ENCODE measurements around the gene TRABD2B. TPM values are rescaled to one million over a fixed set of nuclear protein-coding genes. Genes with fewer than 3 reads are reported as not detected.

Gene TRABD2B
- total and polyA plus RNA-seq, 2 donors (not counting 3 experiments of a cell fraction or from before 2014, with no cell fraction given), result not detected

GRCh38 chr1:47895279-47896125 lies 101.7 kb downstream of the TRABD2B start:
- intact Hi-C loops (cut with micrococcal nuclease) (no loop called here), dilution Hi-C loops (cut with MboI; ENCODE audit: extremely low pct_ligation_motif_present, low sequenced_read_pairs) (no loop called here)
- FAIRE-seq (no peak), DNase-seq (ENCODE audit: low read depth, low spot score) (no peak)
- no peaks in the 10 kb centered on the region for H3K9me3 ChIP-seq (replicated peaks; ENCODE audit: control insufficient read depth, insufficient read depth, low read length)
- H3K79me2 ChIP-seq (ENCODE audit: control insufficient read depth, insufficient read depth, low read length), result no peaks in the 10 kb centered on the region
- CTCF ChIA-PET, result interaction anchor here (1.3 kb wide), 1 partner anchor 8 kb away, joined by 4 read pairs; no protein-coding TSS in a partner anchor
- H3K4me2 ChIP-seq (ENCODE audit: insufficient read depth, low read length), result no peak overlapping the region
- peaks cover 7% of the 10 kb centered on the region for H3K4me1 ChIP-seq (ENCODE audit: control insufficient read depth, extremely low read depth, insufficient read depth, low read length)
- no peaks in the 10 kb centered on the region for H3K27me3 ChIP-seq (ENCODE audit: control insufficient read depth in 2 of 2, insufficient read depth in 2 of 2, low read length in 2 of 2)
- TF ChIP-seq CTCF (IDR thresholded peaks at IDR 0.05; ENCODE audit: extremely low read depth in 1 of 2, insufficient read depth in 1 of 2, low read depth in 1 of 2, low read length in 2 of 2) (no peak), FOS (IDR thresholded peaks at IDR 0.05; ENCODE audit: borderline replicate concordance, insufficient read depth, low read length) (no peak), EZH2 (IDR thresholded peaks at IDR 0.05; ENCODE audit: borderline replicate concordance, low read depth, low read length, severe bottlenecking) (no peak), POLR2A (IDR thresholded peaks at IDR 0.05; ENCODE audit: low read depth, low read length) (no peak), GATA2 (IDR thresholded peaks at IDR 0.05; ENCODE audit: insufficient read depth, insufficient read length, low read depth, low read length) (no peak), MYC (IDR thresholded peaks at IDR 0.05; ENCODE audit: low read depth, low read length) (no peak), POLR2AphosphoS5 (IDR thresholded peaks at IDR 0.05; ENCODE audit: insufficient read depth, low read depth, low read length) (no peak), JUN (IDR thresholded peaks at IDR 0.05; ENCODE audit: borderline replicate concordance, insufficient read depth, insufficient read length, low read depth) (no peak), MAX (IDR thresholded peaks at IDR 0.05; ENCODE audit: insufficient read depth, insufficient read length) (no peak)
- H3K36me3 ChIP-seq (ENCODE audit: control insufficient read depth in 2 of 2, extremely low read depth in 1 of 2, insufficient read depth in 2 of 2, low read length in 2 of 2), result no peaks in the 10 kb centered on the region
- H3K4me3 ChIP-seq (replicated peaks in 1 of 3; ENCODE audit: insufficient read depth in 1 of 3, low read depth in 1 of 3, low read length in 3 of 3), result no peak overlapping the region
- H4K20me1 ChIP-seq (replicated peaks; ENCODE audit: control insufficient read depth, extremely low read depth, insufficient read depth, low read length), result no peaks in the 10 kb centered on the region
- H3K9ac ChIP-seq (replicated peaks; ENCODE audit: extremely low read depth, insufficient read depth, low read length), result no peak overlapping the region
- POLR2A ChIA-PET, result interaction anchor here (0.6 kb wide), 1 partner anchor 576 kb away, joined by 5 read pairs; the partner anchor contains the start of gene SPATA6
- no peaks in the 10 kb centered on the region for H3K9me1 ChIP-seq (replicated peaks; ENCODE audit: control insufficient read depth, extremely low read depth, insufficient read depth, low read length)
- no TSS peak for BruUV-seq (replicated peaks)
- H3K27ac ChIP-seq (ENCODE audit: insufficient read depth, low read depth, low read length), result no peak overlapping the region
- H2AFZ ChIP-seq (ENCODE audit: low read depth, low read length), result no peak overlapping the region
